ENCODE measurements around the gene CACNG4.

DNA sequence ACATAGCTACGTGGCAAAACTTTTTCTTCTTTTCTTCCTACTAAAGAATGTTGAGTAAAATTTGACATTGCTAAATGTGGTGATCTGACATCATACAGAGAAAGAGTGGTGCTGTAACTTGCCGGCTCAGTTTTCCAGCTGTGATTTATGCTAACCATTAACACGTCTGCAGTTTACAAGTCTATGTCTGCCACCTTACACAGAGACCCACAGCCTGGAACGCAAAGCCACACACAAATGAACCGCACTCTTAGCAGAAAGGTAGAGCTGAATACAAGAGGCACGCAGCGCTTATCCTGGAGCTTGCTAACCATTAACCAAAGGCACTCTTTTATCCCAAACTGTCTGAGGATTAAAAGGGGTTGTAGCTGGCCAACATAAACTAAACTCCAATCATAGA, 111.8 kb downstream of the CACNG4 start:
- TF ChIP-seq, protein P1, sequence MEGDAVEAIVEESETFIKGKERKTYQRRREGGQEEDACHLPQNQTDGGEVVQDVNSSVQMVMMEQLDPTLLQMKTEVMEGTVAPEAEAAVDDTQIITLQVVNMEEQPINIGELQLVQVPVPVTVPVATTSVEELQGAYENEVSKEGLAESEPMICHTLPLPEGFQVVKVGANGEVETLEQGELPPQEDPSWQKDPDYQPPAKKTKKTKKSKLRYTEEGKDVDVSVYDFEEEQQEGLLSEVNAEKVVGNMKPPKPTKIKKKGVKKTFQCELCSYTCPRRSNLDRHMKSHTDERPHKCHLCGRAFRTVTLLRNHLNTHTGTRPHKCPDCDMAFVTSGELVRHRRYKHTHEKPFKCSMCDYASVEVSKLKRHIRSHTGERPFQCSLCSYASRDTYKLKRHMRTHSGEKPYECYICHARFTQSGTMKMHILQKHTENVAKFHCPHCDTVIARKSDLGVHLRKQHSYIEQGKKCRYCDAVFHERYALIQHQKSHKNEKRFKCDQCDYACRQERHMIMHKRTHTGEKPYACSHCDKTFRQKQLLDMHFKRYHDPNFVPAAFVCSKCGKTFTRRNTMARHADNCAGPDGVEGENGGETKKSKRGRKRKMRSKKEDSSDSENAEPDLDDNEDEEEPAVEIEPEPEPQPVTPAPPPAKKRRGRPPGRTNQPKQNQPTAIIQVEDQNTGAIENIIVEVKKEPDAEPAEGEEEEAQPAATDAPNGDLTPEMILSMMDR (IDR thresholded peaks at IDR 0.05), result no peak
- TF ChIP-seq, protein P2, sequence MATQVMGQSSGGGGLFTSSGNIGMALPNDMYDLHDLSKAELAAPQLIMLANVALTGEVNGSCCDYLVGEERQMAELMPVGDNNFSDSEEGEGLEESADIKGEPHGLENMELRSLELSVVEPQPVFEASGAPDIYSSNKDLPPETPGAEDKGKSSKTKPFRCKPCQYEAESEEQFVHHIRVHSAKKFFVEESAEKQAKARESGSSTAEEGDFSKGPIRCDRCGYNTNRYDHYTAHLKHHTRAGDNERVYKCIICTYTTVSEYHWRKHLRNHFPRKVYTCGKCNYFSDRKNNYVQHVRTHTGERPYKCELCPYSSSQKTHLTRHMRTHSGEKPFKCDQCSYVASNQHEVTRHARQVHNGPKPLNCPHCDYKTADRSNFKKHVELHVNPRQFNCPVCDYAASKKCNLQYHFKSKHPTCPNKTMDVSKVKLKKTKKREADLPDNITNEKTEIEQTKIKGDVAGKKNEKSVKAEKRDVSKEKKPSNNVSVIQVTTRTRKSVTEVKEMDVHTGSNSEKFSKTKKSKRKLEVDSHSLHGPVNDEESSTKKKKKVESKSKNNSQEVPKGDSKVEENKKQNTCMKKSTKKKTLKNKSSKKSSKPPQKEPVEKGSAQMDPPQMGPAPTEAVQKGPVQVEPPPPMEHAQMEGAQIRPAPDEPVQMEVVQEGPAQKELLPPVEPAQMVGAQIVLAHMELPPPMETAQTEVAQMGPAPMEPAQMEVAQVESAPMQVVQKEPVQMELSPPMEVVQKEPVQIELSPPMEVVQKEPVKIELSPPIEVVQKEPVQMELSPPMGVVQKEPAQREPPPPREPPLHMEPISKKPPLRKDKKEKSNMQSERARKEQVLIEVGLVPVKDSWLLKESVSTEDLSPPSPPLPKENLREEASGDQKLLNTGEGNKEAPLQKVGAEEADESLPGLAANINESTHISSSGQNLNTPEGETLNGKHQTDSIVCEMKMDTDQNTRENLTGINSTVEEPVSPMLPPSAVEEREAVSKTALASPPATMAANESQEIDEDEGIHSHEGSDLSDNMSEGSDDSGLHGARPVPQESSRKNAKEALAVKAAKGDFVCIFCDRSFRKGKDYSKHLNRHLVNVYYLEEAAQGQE (IDR thresholded peaks at IDR 0.05; ENCODE audit: insufficient read depth in 1 of 2, low read depth in 2 of 2, low read length in 1 of 2), result no peak
- TF ChIP-seq TCF7L2 (IDR thresholded peaks at IDR 0.05; ENCODE audit: low read depth, low read length), result no peak
- no peak for TF ChIP-seq POLR2AphosphoS5 (IDR thresholded peaks at IDR 0.05; ENCODE audit: low read depth, low read length)
- no peak for TF ChIP-seq SIN3A (IDR thresholded peaks at IDR 0.05; ENCODE audit: borderline replicate concordance, insufficient read depth, low read depth, low read length)

All from Panc1 (cell line).